Loucy (cell line): ENCODE data around the gene ITSN2.

ENCODE experiments used
- H2AFZ ChIP-seq: fragments of 200-600 bp; sonication (generic); 2 replicates; pipeline ENCODE4 v1.6.0; 2016; ENCODE audit warnings: antibody characterized with exemption, mild to moderate bottlenecking, low read length, moderate library complexity
- H3F3A ChIP-seq: fragments of 200-600 bp; 2 replicates; pipeline ENCODE4 v1.6.0; 2016; ENCODE audit warnings: antibody characterized with exemption, low read depth, mild to moderate bottlenecking
- H3K27me3 ChIP-seq: fragments of 200-600 bp; sonication (generic); 2 replicates; pipeline ENCODE4 v1.6.1; 2014; ENCODE audit warnings: low read length, mild to moderate bottlenecking; ENCODE audit not compliant: insufficient read depth, poor library complexity, severe bottlenecking
- H3K36me3 ChIP-seq: fragments of 200-600 bp; sonication (generic); 2 replicates; pipeline ENCODE4 v1.6.1; 2016; ENCODE audit warnings: low read length; ENCODE audit not compliant: insufficient read depth
- H3K4me1 ChIP-seq: fragments of 200-600 bp; sonication (generic); 2 replicates; pipeline ENCODE4 v1.5.1; 2014; ENCODE audit warnings: low read length, mild to moderate bottlenecking; ENCODE audit not compliant: insufficient read depth, poor library complexity, severe bottlenecking
- H3K4me2 ChIP-seq: fragments of 200-600 bp; sonication (generic); 2 replicates; pipeline ENCODE4 v1.6.0; 2014; ENCODE audit warnings: antibody characterized with exemption, low read length, low read depth, mild to moderate bottlenecking; ENCODE audit not compliant: poor library complexity, severe bottlenecking
- H3K4me3 ChIP-seq: fragments of 200-600 bp; sonication (generic); 2 replicates; pipeline ENCODE4 v1.5.1; 2014; ENCODE audit warnings: low read length, mild to moderate bottlenecking, mixed read lengths; ENCODE audit not compliant: poor library complexity, severe bottlenecking
- H3K79me2 ChIP-seq: fragments of 200-600 bp; sonication (generic); 2 replicates; pipeline ENCODE4 v1.6.1; 2014; ENCODE audit warnings: low read length; ENCODE audit not compliant: insufficient read depth
- H3K9ac ChIP-seq: fragments of 200-600 bp; sonication (generic); 2 replicates; pipeline ENCODE4 v1.6.0; 2014; ENCODE audit warnings: mild to moderate bottlenecking, low read depth, low read length, moderate library complexity; ENCODE audit not compliant: poor library complexity, severe bottlenecking
- H3K9me2 ChIP-seq: fragments of 200-600 bp; sonication (generic); replicated peaks from 2 replicates; pipeline ENCODE4 v1.6.1; 2016; ENCODE audit warnings: low read depth, low read length, mixed read lengths
- H3K9me3 ChIP-seq: fragments of 200-600 bp; sonication (generic); 2 replicates; pipeline ENCODE4 v1.6.1; 2014; ENCODE audit warnings: mild to moderate bottlenecking, antibody characterized with exemption, low read length, low read depth; ENCODE audit not compliant: insufficient read depth
- H4K20me1 ChIP-seq: fragments of 200-600 bp; sonication (generic); 2 replicates; pipeline ENCODE4 v1.6.0; 2014; ENCODE audit warnings: antibody characterized with exemption, low read length, mild to moderate bottlenecking; ENCODE audit not compliant: insufficient read depth, poor library complexity, severe bottlenecking
- EZH2phosphoT487 ChIP-seq: fragments of 200-600 bp; IDR thresholded peaks from 2 replicates; pipeline ENCODE4 v1.6.1; 2018; ENCODE audit warnings: antibody characterized with exemption, mild to moderate bottlenecking, moderate library complexity, borderline replicate concordance
- TF ChIP-seq, protein P1 (sequence below): fragments of 200-600 bp; sonication (generic); conservative IDR thresholded peaks from 2 replicates; pipeline ENCODE4 v1.5.1; 2014; ENCODE audit warnings: mild to moderate bottlenecking, antibody characterized with exemption, low read length

Gene ITSN2

GRCh38 chr2:24210723-24211122 is 149.6 kb downstream of the ITSN2 start:
- Histone ChIP-seq H3K4me3 (no peak overlapping the region), H2AFZ (no peak overlapping the region), H3K9me2 (no peaks in the 10 kb centered on the region), H3F3A (no peaks in the 10 kb centered on the region), H3K4me1 (no peaks in the 10 kb centered on the region), H3K79me2 (no peaks in the 10 kb centered on the region), H4K20me1 (no peaks in the 10 kb centered on the region), H3K4me2 (no peak overlapping the region), H3K9ac (no peak overlapping the region), H3K9me3 (no peaks in the 10 kb centered on the region), H3K36me3 (peaks cover 31% of the 10 kb centered on the region; the same call in 1 of the 2 replicates), H3K27me3 (no peaks in the 10 kb centered on the region)
- TF ChIP-seq, protein P1, sequence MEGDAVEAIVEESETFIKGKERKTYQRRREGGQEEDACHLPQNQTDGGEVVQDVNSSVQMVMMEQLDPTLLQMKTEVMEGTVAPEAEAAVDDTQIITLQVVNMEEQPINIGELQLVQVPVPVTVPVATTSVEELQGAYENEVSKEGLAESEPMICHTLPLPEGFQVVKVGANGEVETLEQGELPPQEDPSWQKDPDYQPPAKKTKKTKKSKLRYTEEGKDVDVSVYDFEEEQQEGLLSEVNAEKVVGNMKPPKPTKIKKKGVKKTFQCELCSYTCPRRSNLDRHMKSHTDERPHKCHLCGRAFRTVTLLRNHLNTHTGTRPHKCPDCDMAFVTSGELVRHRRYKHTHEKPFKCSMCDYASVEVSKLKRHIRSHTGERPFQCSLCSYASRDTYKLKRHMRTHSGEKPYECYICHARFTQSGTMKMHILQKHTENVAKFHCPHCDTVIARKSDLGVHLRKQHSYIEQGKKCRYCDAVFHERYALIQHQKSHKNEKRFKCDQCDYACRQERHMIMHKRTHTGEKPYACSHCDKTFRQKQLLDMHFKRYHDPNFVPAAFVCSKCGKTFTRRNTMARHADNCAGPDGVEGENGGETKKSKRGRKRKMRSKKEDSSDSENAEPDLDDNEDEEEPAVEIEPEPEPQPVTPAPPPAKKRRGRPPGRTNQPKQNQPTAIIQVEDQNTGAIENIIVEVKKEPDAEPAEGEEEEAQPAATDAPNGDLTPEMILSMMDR = no peak
- TF ChIP-seq EZH2phosphoT487 = no peak

- peaks cover 29% of the 10 kb centered on the region; the same call in 1 of the 2 replicates for H3K36me3 ChIP-seq
- no peaks in the 10 kb centered on the region for H3K79me2 ChIP-seq
- H3K27me3 ChIP-seq = no peaks in the 10 kb centered on the region
- H3K4me1 ChIP-seq = no peaks in the 10 kb centered on the region
- no peak overlapping the region for H3K4me2 ChIP-seq
- no peak overlapping the region for H3K9ac ChIP-seq
- no peak overlapping the region for H3K4me3 ChIP-seq
- TF ChIP-seq EZH2phosphoT487 = no peak
- TF ChIP-seq, protein P1 = no peak
- H4K20me1 ChIP-seq = no peaks in the 10 kb centered on the region
- no peaks in the 10 kb centered on the region for H3K9me3 ChIP-seq
- no peaks in the 10 kb centered on the region for H3F3A ChIP-seq
- no peak overlapping the region for H2AFZ ChIP-seq
- no peaks in the 10 kb centered on the region for H3K9me2 ChIP-seq
These were observed 150.3 kb downstream of the ITSN2 start for GRCh38 chr2:24210106-24210455.

DNA sequence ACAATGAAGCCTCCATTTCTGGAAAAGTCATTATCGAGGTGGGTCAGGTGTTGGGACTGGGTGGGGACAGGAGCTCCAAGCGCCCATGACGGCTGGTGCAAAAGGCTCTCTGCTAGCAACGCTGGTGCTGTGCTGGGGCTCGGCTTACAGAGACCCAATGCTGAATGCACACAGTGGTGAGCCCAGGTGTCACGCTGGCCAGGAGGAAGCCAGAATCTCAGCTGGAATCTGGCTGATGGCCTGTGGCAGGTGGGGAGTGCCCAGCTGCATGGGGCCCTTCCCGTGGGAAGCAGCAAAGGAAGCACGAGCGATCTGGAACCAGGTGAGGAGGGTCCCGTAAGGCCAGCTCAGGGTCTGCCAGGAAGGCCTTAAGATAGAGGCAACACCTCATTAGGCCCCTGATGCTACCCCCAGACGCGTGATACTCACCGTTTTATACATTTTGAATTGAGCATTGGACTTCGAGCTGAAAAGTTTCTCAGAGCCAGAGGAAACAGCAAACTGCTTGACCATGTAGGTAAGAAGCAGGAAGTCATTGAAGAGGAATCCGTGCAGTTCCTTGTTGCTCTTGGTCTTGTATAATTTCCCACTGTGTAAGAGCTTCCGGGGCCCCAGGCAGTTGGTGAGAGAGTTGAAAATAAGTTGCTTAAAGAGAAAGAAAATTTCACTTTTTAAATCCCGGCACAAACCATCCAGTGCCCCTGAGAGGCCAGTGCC is 150.8 kb downstream of the ITSN2 start:
- no peaks in the 10 kb centered on the region for H4K20me1 ChIP-seq
- H3K4me3 ChIP-seq = no peak overlapping the region
- H3K9me3 ChIP-seq = no peaks in the 10 kb centered on the region
- no peaks in the 10 kb centered on the region for H3K4me1 ChIP-seq
- H2AFZ ChIP-seq = no peak overlapping the region
- no peak for TF ChIP-seq EZH2phosphoT487
- TF ChIP-seq, protein P1 = no peak
- no peaks in the 10 kb centered on the region for H3K79me2 ChIP-seq
- no peak overlapping the region for H3K4me2 ChIP-seq
- no peaks in the 10 kb centered on the region for H3K27me3 ChIP-seq
- H3K9me2 ChIP-seq = no peaks in the 10 kb centered on the region
- H3K36me3 ChIP-seq = peaks cover 29% of the 10 kb centered on the region; the same call in 1 of the 2 replicates
- H3F3A ChIP-seq = no peaks in the 10 kb centered on the region
- H3K9ac ChIP-seq = no peak overlapping the region
